ENCODE results near the gene HSPB9. TPM values are rescaled to one million over a fixed set of nuclear protein-coding genes. Genes with fewer than 3 reads are reported as not detected.

The HSPB9 gene, protein sequence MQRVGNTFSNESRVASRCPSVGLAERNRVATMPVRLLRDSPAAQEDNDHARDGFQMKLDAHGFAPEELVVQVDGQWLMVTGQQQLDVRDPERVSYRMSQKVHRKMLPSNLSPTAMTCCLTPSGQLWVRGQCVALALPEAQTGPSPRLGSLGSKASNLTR
- not detected in 2 replicates for total RNA-seq

DNA sequence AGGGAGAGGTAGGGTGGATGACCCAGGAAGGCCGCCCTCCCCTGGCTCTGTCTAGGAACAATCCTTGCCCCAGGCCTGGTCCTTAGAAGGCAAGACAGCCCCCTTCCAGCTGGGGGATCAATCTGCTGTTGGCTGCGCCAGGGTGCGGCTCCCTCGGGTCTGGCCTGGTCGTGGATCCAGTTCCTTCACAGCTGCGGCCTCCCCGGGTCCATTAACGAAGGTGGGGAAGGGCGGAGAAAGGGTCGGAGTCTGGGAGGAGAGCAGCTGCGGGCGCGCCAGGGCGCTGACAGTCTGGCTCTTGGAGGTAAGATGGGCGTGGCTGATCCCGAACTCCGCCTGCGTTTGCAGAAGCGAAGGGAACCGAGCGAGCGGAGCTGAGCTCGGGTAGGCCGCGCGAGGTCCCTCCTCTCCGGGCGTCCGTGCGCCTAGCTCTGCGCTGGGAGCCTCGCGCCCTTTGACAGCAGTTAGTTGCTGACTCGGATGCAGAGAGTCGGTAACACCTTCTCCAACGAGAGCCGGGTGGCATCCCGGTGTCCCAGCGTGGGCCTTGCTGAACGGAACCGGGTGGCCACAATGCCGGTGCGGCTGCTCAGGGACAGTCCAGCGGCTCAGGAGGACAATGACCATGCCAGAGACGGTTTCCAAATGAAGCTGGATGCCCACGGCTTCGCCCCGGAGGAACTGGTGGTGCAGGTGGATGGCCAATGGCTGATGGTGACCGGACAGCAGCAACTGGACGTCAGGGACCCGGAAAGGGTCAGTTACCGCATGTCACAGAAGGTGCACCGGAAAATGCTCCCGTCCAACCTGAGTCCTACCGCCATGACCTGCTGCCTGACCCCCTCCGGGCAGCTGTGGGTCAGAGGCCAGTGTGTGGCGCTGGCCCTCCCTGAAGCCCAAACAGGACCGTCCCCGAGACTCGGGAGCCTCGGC is at the start of gene HSPB9:
Gene HSPB9 (plus strand): TSS at position 434 of the 933 bp plus-strand sequence. CDS start 47 bp downstream, at position 481.

DNA sequence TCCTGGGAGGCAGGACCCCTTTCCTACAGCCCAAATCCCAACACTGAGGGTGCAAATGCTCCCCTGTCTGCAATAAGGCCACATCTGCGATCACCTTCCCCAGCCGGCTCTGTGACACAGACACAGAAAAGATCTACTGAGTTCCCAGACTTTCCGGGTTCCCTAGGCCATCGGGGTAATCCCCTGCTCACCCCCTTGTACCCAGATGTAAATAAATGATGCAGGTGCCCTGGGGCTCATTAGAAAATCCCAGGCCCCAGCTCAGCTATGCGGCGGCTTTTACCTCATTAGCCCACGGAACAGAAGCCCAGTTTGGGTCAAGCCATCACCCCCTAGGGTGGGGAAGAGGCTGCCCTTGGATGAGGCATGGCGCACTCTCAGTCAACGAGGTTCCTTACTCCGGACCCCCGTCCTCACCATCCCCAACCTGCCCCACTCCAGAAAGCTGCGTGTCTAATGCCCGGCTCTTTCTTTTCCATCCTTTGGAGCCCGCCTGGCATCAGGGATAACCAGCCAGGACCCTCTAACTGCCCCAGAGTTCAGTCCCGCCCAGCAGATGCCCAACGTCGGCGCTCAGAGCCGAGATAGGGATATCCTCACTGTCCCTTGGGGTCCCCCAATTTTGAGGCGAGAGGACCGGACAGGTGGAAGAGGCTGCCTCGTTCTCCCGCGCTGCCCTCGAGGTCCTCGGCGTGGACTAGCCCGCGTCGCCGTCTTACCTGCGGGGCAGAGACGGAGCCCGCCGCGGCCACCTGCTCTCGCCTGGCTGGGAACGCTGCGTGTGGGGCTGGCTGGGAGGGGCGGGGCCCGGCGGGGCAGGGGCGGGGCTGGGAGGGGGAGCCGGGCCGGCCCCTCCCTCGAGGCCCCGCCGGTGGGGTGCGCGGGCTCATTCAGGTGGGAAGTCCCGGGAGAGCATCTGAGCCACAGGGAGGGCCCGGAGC is 24.6 kb upstream of the HSPB9 start, which contains the start of gene ZNF385C:
Gene ZNF385C (minus strand): TSS at position 783 of the 941 bp plus-strand sequence. CDS start 35,417 bp downstream, outside the sequence.

DNA sequence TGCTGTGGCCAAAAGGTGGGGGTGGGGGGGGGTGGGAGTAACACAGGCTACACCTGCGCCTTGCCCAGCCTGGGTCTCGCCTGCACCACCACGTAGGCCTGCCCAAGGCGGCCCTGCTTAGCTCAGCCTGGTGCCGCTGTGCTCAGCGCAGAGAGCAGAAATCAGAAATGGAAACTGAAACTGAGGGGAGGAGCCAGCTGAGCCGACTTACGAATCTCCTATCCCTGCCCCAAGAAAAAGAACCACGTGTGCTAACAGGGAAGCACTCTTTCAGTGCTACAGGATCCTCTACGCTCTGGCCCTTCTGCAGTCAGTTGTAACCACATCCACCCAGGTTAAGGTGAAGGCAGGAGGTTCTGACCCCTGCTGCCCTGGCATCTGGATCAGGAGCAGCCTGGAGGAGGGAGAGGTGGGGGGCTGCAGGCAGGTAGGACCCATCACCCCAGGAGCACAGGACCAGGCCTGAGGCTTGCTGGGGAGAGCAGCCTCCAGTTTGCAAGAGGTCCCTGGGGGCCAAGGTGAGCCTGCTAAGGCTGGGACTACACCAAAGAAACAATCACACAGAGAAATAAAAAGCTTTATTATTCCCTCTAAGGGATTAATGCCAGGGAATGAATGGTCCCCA is 9.9 kb upstream of the HSPB9 start, which contains the start of gene DHX58:
Gene DHX58 (minus strand): TSS at position 163 of the 625 bp plus-strand sequence. CDS start 822 bp downstream, outside the sequence.

DNA sequence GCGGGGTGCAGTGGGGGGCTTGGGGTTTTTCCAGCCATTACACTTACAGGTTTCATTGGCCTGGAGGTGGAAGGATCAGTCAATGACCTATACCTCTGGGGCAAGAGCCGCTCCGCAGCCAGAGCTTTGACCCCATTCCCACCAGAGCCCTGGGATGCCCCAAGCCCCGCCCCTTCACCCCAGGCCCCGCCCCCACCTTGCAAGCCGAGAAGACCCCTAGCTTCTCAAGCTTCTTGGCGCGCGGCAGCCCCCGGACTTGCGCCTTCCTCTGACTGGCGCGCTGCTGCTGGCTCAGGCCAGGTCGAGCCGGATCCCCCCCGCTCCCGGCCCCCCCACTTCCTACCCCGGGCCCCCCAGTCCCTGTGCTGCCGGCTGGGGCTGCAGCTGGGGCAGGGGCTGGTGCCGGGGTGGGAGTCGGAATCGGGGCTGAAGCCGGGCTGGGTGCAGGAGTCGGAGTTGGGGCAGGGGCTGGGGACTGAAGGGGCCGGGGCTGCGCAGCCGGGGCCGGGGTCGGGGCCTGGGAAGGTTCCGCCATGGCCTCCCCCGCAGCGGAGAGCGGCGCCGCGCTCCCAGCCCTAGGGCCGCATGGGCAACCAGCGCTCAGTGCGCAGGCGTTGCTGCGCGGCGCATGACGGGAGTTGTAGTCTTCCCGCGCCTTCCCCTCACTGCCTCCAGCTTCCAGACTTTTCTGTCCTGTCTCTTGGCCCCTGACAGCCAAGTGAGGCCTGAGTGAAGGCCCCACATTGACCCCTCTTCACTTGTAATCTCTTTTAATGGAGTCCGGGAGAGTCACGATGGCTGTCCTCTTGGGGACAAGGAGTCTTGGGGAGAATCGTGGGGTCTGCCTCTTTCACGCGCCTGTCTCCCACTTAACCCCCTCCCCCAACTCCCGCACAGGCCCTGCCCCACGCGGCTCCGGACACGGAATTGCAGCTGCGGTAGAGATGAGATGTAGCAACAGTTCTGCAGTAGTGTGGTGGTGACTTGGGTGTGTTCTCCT is 1.5 kb upstream of the HSPB9 start, which contains the start of gene KAT2A:
Gene KAT2A (minus strand): TSS at position 598 of the 1,000 bp plus-strand sequence. CDS start 63 bp downstream, at position 535.

Other genes with a start within 250 kb of the HSPB9 start
- gene ACLY, start 203.9 kb upstream of the HSPB9 start, total RNA-seq: 185 and 187 TPM in 2 replicates
- 0.06 and 0.20 TPM in 2 replicates for gene ODAD4, start 192.2 kb upstream of the HSPB9 start, total RNA-seq
- gene CNP, start 156.0 kb upstream of the HSPB9 start, total RNA-seq: 63.9 and 70.5 TPM in 2 replicates
- gene DNAJC7, start 105.4 kb upstream of the HSPB9 start, total RNA-seq: 57.4 and 58.8 TPM in 2 replicates
- 38.6 and 40.2 TPM in 2 replicates for gene NKIRAS2, start 102.7 kb upstream of the HSPB9 start, total RNA-seq
- 0.19 TPM in 1 of 2 replicates, not detected in the other for gene C17orf113, start 72.2 kb upstream of the HSPB9 start, total RNA-seq
- gene ZNF385C, start 24.3 kb upstream of the HSPB9 start, total RNA-seq: not detected in 2 replicates
- gene DHX58, start 10.1 kb upstream of the HSPB9 start, total RNA-seq: 10.2 and 11.9 TPM in 2 replicates
- gene KAT2A, start 1.4 kb upstream of the HSPB9 start, total RNA-seq: 13.4 and 14.2 TPM in 2 replicates
- 76.3 and 89.0 TPM in 2 replicates for gene RAB5C, start 32.2 kb downstream of the HSPB9 start, total RNA-seq
- not detected in 2 replicates for gene KCNH4, start 58.3 kb downstream of the HSPB9 start, total RNA-seq
- gene HCRT, start 62.6 kb downstream of the HSPB9 start, total RNA-seq: not detected in 2 replicates
- gene GHDC, start 71.7 kb downstream of the HSPB9 start, total RNA-seq: 23.5 and 24.0 TPM in 2 replicates
- gene STAT5B, start 153.6 kb downstream of the HSPB9 start, total RNA-seq: 25.6 and 26.3 TPM in 2 replicates
- 44.9 and 58.9 TPM in 2 replicates for gene STAT5A, start 165.7 kb downstream of the HSPB9 start, total RNA-seq

Data from cardiac ventricle fibroblast (primary cell).